Left ventricle myocardium inferior (tissue), 1 donor: ENCODE measurements around the gene PLEKHG5. TPM values are rescaled to one million over a fixed set of nuclear protein-coding genes. Genes with fewer than 3 reads are reported as not detected.
A peak's percentile ranks its signal among the peaks of the same experiment; 100 is the strongest.

Experiments used
- DNase-seq: peaks from one replicate; pipeline ENCODE4 v3.0.0-alpha.2; 2020
- H3K27ac ChIP-seq: fragments of 200-600 bp; replicated peaks from 2 replicates; pipeline ENCODE4 v1.8.0; 2021
- H3K27me3 ChIP-seq: fragments of 200-600 bp; 2 replicates; pipeline ENCODE4 v1.8.0; 2021; ENCODE audit warnings: low read depth
- H3K36me3 ChIP-seq: fragments of 200-600 bp; 2 replicates; pipeline ENCODE4 v1.8.0; 2021
- H3K4me1 ChIP-seq: fragments of 200-600 bp; 2 replicates; pipeline ENCODE4 v1.8.0; 2021
- H3K4me3 ChIP-seq: fragments of 200-600 bp; 2 replicates; pipeline ENCODE4 v1.8.0; 2021; ENCODE audit warnings: mild to moderate bottlenecking, moderate library complexity
- H3K9me3 ChIP-seq: fragments of 200-600 bp; replicated peaks from 2 replicates; pipeline ENCODE4 v1.8.0; 2021
- CTCF ChIP-seq: fragments of 200-600 bp; IDR thresholded peaks from 2 replicates; pipeline ENCODE4 v1.8.0; 2021; ENCODE audit warnings: antibody characterized with exemption, mild to moderate bottlenecking, borderline replicate concordance
- intact Hi-C: fragments of 100-400 bp; cut with micrococcal nuclease; formaldehyde crosslinking; loops from one replicate; pipeline ENCODE4 v1.11.0; 2022
- total RNA-seq: library from RNA; stranded (reverse); fragmentation: NEBNext Ultra II Directional; extraction: Animal tissue kit (Norgen Biotek cat#: 25700); gene quantifications from one replicate; pipeline ENCODE4 v1.2.1, GENCODE V29; 2021
- donor health status: DM: no; HTN: yes; CAD: no; lungs with severe emphysema.

The PLEKHG5 gene
- total RNA-seq, 1 donor from 2014 or later: 16.2 TPM

- Histone ChIP-seq H3K4me3 (peak overlapping the region; percentile 69), H3K27me3 (peaks cover 10% of the 10 kb centered on the region), H3K9me3 (no peaks in the 10 kb centered on the region), H3K27ac (peak overlapping the region; percentile 79), H3K36me3 (no peaks in the 10 kb centered on the region), H3K4me1 (peaks cover 99% of the 10 kb centered on the region)
- peak; percentile 66 for DNase-seq
- intact Hi-C loops: no loop called here
- TF ChIP-seq CTCF: peak; percentile 5
These were observed 1.0 kb downstream of the PLEKHG5 start for GRCh38 chr1:6490181-6491080.

GRCh38 chr1:6489799-6490180 is 1.7 kb downstream of the PLEKHG5 start:
- intact Hi-C loops: no loop called here
- Histone ChIP-seq H3K4me3 (peak overlapping the region; percentile 69), H3K9me3 (no peaks in the 10 kb centered on the region), H3K4me1 (peaks cover 99% of the 10 kb centered on the region), H3K27me3 (peaks cover 16% of the 10 kb centered on the region), H3K36me3 (no peaks in the 10 kb centered on the region), H3K27ac (peak overlapping the region; percentile 79)
- peak; percentile 91 for TF ChIP-seq CTCF
- peak; percentile 65 for DNase-seq

- intact Hi-C loops: no loop called here
- TF ChIP-seq CTCF: no peak
- peak overlapping the region; percentile 79 for H3K27ac ChIP-seq
- no peak overlapping the region for H3K4me3 ChIP-seq
- no peaks in the 10 kb centered on the region for H3K36me3 ChIP-seq
- no peak for DNase-seq
- no peaks in the 10 kb centered on the region for H3K9me3 ChIP-seq
- peaks cover 99% of the 10 kb centered on the region for H3K4me1 ChIP-seq
- peaks cover 17% of the 10 kb centered on the region for H3K27me3 ChIP-seq
These were observed 2.1 kb downstream of the PLEKHG5 start for GRCh38 chr1:6489383-6489765.

GRCh38 chr1:6488602-6489382 is 2.7 kb downstream of the PLEKHG5 start:
- Histone ChIP-seq H3K36me3 (no peaks in the 10 kb centered on the region), H3K27ac (peak overlapping the region; percentile 79), H3K27me3 (peaks cover 17% of the 10 kb centered on the region), H3K9me3 (no peaks in the 10 kb centered on the region), H3K4me3 (no peak overlapping the region), H3K4me1 (peaks cover 99% of the 10 kb centered on the region)
- DNase-seq: no peak
- intact Hi-C loops: no loop called here
- TF ChIP-seq CTCF: no peak

- DNase-seq: no peak
- Histone ChIP-seq H3K4me3 (no peak overlapping the region), H3K27me3 (peaks cover 17% of the 10 kb centered on the region), H3K9me3 (no peaks in the 10 kb centered on the region), H3K36me3 (no peaks in the 10 kb centered on the region), H3K27ac (no peak overlapping the region), H3K4me1 (peaks cover 92% of the 10 kb centered on the region)
- intact Hi-C loops: no loop called here
- TF ChIP-seq CTCF: no peak
These were observed 3.5 kb downstream of the PLEKHG5 start for GRCh38 chr1:6487804-6488484.
